ENCODE data around the gene MRO.
"Not testable (repeated sequence)": the region's sequence is repeated elsewhere in the genome, so short reads cannot be mapped to it uniquely, and the experiment has no call there.

Gene MRO

GRCh38 chr18:50836521-50836957 is 16.7 kb upstream of the MRO start:
- DNase-seq (ENCODE audit: low read depth, low spot score), result no peak

- not testable (repeated sequence) for DNase-seq (ENCODE audit: low read depth, low spot score)
Measured at GRCh38 chr18:50833496-50833895, 13.7 kb upstream of the MRO start.

- DNase-seq (ENCODE audit: low read depth, low spot score), result no peak
Measured at GRCh38 chr18:50832754-50833153, 12.9 kb upstream of the MRO start.

- DNase-seq (ENCODE audit: low read depth, low spot score), result no peak
Measured at GRCh38 chr18:50830544-50830943, 10.7 kb upstream of the MRO start.

- no peak for DNase-seq (ENCODE audit: low read depth, low spot score)
Measured at GRCh38 chr18:50829644-50830043, 9.8 kb upstream of the MRO start.

GRCh38 chr18:50826027-50826426 is 6.2 kb upstream of the MRO start:
- DNase-seq (ENCODE audit: low read depth, low spot score), result no peak

- no peak for DNase-seq (ENCODE audit: low read depth, low spot score)
Measured at GRCh38 chr18:50825621-50826020, 5.8 kb upstream of the MRO start.

GRCh38 chr18:50822756-50823155 is 2.9 kb upstream of the MRO start:
- no peak for DNase-seq (ENCODE audit: low read depth, low spot score)

GRCh38 chr18:50820901-50821520 is 1.2 kb upstream of the MRO start:
- no peak for DNase-seq (ENCODE audit: low read depth, low spot score)

GRCh38 chr18:50819027-50819727 is 639 bp downstream of the MRO start:
- no peak for DNase-seq (ENCODE audit: low read depth, low spot score)

GRCh38 chr18:50816419-50817166 is 3.2 kb downstream of the MRO start:
- DNase-seq (ENCODE audit: low read depth, low spot score), result no peak

- DNase-seq (ENCODE audit: low read depth, low spot score), result no peak
Measured at GRCh38 chr18:50814395-50814794, 5.4 kb downstream of the MRO start.

GRCh38 chr18:50813353-50813752 is 6.5 kb downstream of the MRO start:
- no peak for DNase-seq (ENCODE audit: low read depth, low spot score)

- no peak for DNase-seq (ENCODE audit: low read depth, low spot score)
Measured at GRCh38 chr18:50812834-50813233, 7.0 kb downstream of the MRO start.

- no peak for DNase-seq (ENCODE audit: low read depth, low spot score)
Measured at GRCh38 chr18:50807176-50807575, 12.6 kb downstream of the MRO start.

GRCh38 chr18:50806208-50806616 is 13.6 kb downstream of the MRO start:
- no peak for DNase-seq (ENCODE audit: low read depth, low spot score)

- no peak for DNase-seq (ENCODE audit: low read depth, low spot score)
Measured at GRCh38 chr18:50805732-50806131, 14.1 kb downstream of the MRO start.

GRCh38 chr18:50803592-50803991 is 16.2 kb downstream of the MRO start:
- no peak for DNase-seq (ENCODE audit: low read depth, low spot score)

GRCh38 chr18:50802141-50802540 is 17.7 kb downstream of the MRO start:
- DNase-seq (ENCODE audit: low read depth, low spot score), result no peak

GRCh38 chr18:50797142-50797541 is 22.7 kb downstream of the MRO start:
- DNase-seq (ENCODE audit: low read depth, low spot score), result no peak

GRCh38 chr18:50796495-50796894 is 23.3 kb downstream of the MRO start:
- DNase-seq (ENCODE audit: low read depth, low spot score), result no peak

GRCh38 chr18:50793641-50794565 is 25.9 kb downstream of the MRO start:
- DNase-seq (ENCODE audit: low read depth, low spot score), result no peak

Data from smooth muscle cell of the brain vasculature (primary cell).